ENCODE measurements around the gene GARIN1A. TPM values are rescaled to one million over a fixed set of nuclear protein-coding genes. Genes with fewer than 3 reads are reported as not detected.
"Not testable (repeated sequence)": the region's sequence is repeated elsewhere in the genome, so short reads cannot be mapped to it uniquely, and the experiment has no call there.

GARIN1A gene
- total RNA-seq, 2 donors from 2014 or later, result 2.9 to 3.0 TPM

- intact Hi-C loops (cut with DNase I), result no loop called here
These were observed 7.8 kb downstream of the GARIN1A start for GRCh38 chr7:128679920-128680319.

GRCh38 chr7:128681794-128682537 lies 9.9 kb downstream of the GARIN1A start:
- intact Hi-C loops (cut with DNase I), result no loop called here
- no peak for DNase-seq (ENCODE audit: low spot score)

More at GRCh38 chr7:128679920-128680319, 7.8 kb downstream of the GARIN1A start:
- no peak for DNase-seq (ENCODE audit: low spot score)

- DNase-seq (ENCODE audit: low spot score); intact Hi-C loops (cut with DNase I): not testable (repeated sequence)
These were observed 11.2 kb downstream of the GARIN1A start for GRCh38 chr7:128683270-128683669.

- intact Hi-C loops (cut with DNase I), result not testable (repeated sequence)
These were observed 11.6 kb downstream of the GARIN1A start for GRCh38 chr7:128683738-128684137.

GRCh38 chr7:128687131-128687530 lies 15.0 kb downstream of the GARIN1A start:
- DNase-seq (ENCODE audit: low spot score), result no peak
- intact Hi-C loops (cut with DNase I), result no loop called here

More at GRCh38 chr7:128683738-128684137, 11.6 kb downstream of the GARIN1A start:
- DNase-seq (ENCODE audit: low spot score), result not testable (repeated sequence)

GRCh38 chr7:128688492-128688891 lies 16.4 kb downstream of the GARIN1A start:
- DNase-seq (ENCODE audit: low spot score), result no peak
- intact Hi-C loops (cut with DNase I), result no loop called here

- DNase-seq (ENCODE audit: low spot score), result not testable (repeated sequence)
These were observed 17.3 kb downstream of the GARIN1A start for GRCh38 chr7:128689161-128689935.

GRCh38 chr7:128691227-128691626 lies 19.1 kb downstream of the GARIN1A start:
- DNase-seq (ENCODE audit: low spot score), result no peak
- intact Hi-C loops (cut with DNase I), result no loop called here

More at GRCh38 chr7:128689161-128689935, 17.3 kb downstream of the GARIN1A start:
- intact Hi-C loops (cut with DNase I), result not testable (repeated sequence)

- DNase-seq (ENCODE audit: low spot score), result no peak
- intact Hi-C loops (cut with DNase I), result no loop called here
These were observed 20.7 kb downstream of the GARIN1A start for GRCh38 chr7:128692623-128693270.

GRCh38 chr7:128693373-128694015 lies 21.4 kb downstream of the GARIN1A start:
- intact Hi-C loops (cut with DNase I), result no loop called here

GRCh38 chr7:128694738-128695137 lies 22.6 kb downstream of the GARIN1A start:
- DNase-seq (ENCODE audit: low spot score), result no peak
- intact Hi-C loops (cut with DNase I), result no loop called here

More at GRCh38 chr7:128693373-128694015, 21.4 kb downstream of the GARIN1A start:
- no peak for DNase-seq (ENCODE audit: low spot score)

GRCh38 chr7:128697302-128697905 lies 25.3 kb downstream of the GARIN1A start:
- DNase-seq (ENCODE audit: low spot score), result peak; percentile 91
- intact Hi-C loops (cut with DNase I), result no loop called here

GRCh38 chr7:128699196-128699712 lies 27.2 kb downstream of the GARIN1A start:
- DNase-seq (ENCODE audit: low spot score), result no peak
- intact Hi-C loops (cut with DNase I), result no loop called here

- intact Hi-C loops (cut with DNase I), result no loop called here
- DNase-seq (ENCODE audit: low spot score), result no peak
These were observed 27.8 kb downstream of the GARIN1A start for GRCh38 chr7:128699895-128700294.

GRCh38 chr7:128701062-128701785 lies 29.1 kb downstream of the GARIN1A start:
- intact Hi-C loops (cut with DNase I), result no loop called here

GRCh38 chr7:128703609-128704241 lies 31.6 kb downstream of the GARIN1A start:
- DNase-seq (ENCODE audit: low spot score), result no peak
- intact Hi-C loops (cut with DNase I), result no loop called here

More at GRCh38 chr7:128701062-128701785, 29.1 kb downstream of the GARIN1A start:
- DNase-seq (ENCODE audit: low spot score), result no peak

- intact Hi-C loops (cut with DNase I), result no loop called here
These were observed 33.8 kb downstream of the GARIN1A start for GRCh38 chr7:128705891-128706333.

GRCh38 chr7:128707752-128708151 lies 35.7 kb downstream of the GARIN1A start:
- intact Hi-C loops (cut with DNase I), result no loop called here
- DNase-seq (ENCODE audit: low spot score), result no peak

More at GRCh38 chr7:128705891-128706333, 33.8 kb downstream of the GARIN1A start:
- no peak for DNase-seq (ENCODE audit: low spot score)

Measured in posterior vena cava (tissue), 2 donors.